Upper lobe of left lung (tissue), 6 donors: ENCODE measurements around the gene RBM12. TPM values are rescaled to one million over a fixed set of nuclear protein-coding genes. Genes with fewer than 3 reads are reported as not detected.
"Not testable (repeated sequence)": the region's sequence is repeated elsewhere in the genome, so short reads cannot be mapped to it uniquely, and the experiment has no call there.

Source experiments
- ATAC-seq, 2 donors: fragments of 200-7000 bp; cut with Tn5 transposase; one replicate each; pipeline ENCODE4 v1.9.1; 2022; ENCODE audit warnings: mild to moderate bottlenecking in 2 of 2, moderate library complexity in 2 of 2; ENCODE audit not compliant: low FRiP score in 2 of 2
- DNase-seq, 2 donors: peaks; one replicate each; pipeline ENCODE4 v3.0.0-alpha.2; 2019 to 2020
- H3K27ac ChIP-seq, 4 donors: fragments of 200-600 bp; sonication (generic); one replicate each; pipeline ENCODE4 v1.5.1; 2016 to 2019
- H3K27me3 ChIP-seq, 4 donors: fragments of 200-600 bp; sonication (generic); one replicate each; pipeline ENCODE4 v1.5.1; 2017 to 2019
- H3K36me3 ChIP-seq, 4 donors: fragments of 200-600 bp; sonication (generic); one replicate each; pipeline ENCODE4 v1.5.1; 2016 to 2019
- H3K4me1 ChIP-seq, 4 donors: fragments of 200-600 bp; sonication (generic); one replicate each; pipeline ENCODE4 v1.5.1; 2018 to 2019
- H3K4me3 ChIP-seq, 4 donors: fragments of 200-600 bp; sonication (generic); one replicate each; pipeline ENCODE4 v1.5.1; 2017 to 2019; ENCODE audit warnings: mild to moderate bottlenecking in 2 of 4, moderate library complexity in 1 of 4
- H3K9me3 ChIP-seq, 4 donors: fragments of 200-600 bp; sonication (generic); one replicate each; pipeline ENCODE4 v1.5.1; 2018 to 2019
- CTCF ChIP-seq, 6 experiments: fragments of 450-650 bp in 4 of 6; fragments of 200-600 bp in 2 of 6; sonication (generic) in 2 of 6; IDR thresholded peaks; one replicate each; pipeline ENCODE4 v1.5.1; 2016 to 2019; ENCODE audit warnings: antibody characterized with exemption in 6 of 6
- EP300 ChIP-seq, 4 donors: sonication (generic); formaldehyde crosslinking; IDR thresholded peaks; one replicate each; pipeline ENCODE4 v1.5.1; 2017; ENCODE audit warnings: antibody characterized with exemption in 4 of 4, control low read depth in 2 of 4
- POLR2A ChIP-seq, 4 donors: fragments of 450-650 bp; IDR thresholded peaks; one replicate each; pipeline ENCODE4 v1.5.1; 2016 to 2017; ENCODE audit warnings: antibody characterized with exemption in 4 of 4, mild to moderate bottlenecking in 2 of 4
- POLR2AphosphoS5 ChIP-seq, 2 donors: sonication (generic); formaldehyde crosslinking; IDR thresholded peaks; one replicate each; pipeline ENCODE4 v1.5.1; 2017; ENCODE audit warnings: antibody characterized with exemption in 2 of 2
- WGBS, 2 donors: methylation state at CpG; one replicate each; pipeline ENCODE4 v1.1.5; 2017 to 2018; 5-methylcytosine and 5-hydroxymethylcytosine counted together
- total RNA-seq, 6 donors: library from RNA; depleted of rRNA in 4 of 6; stranded (reverse); fragments of >200 nt in 4 of 6; gene quantifications; one replicate each; pipeline versions ENCODE4 v1.1.0 to v1.2.1, GENCODE V29; 2016 to 2021
- donor health status: DM: no; HTN: no; CAD: no; lungs with moderate emphysema.
- donor health status: DM: no; HTN: yes; CAD: no; lungs with severe emphysema.

Gene RBM12
- total RNA-seq, 6 donors from 2014 or later: 14.1 to 64.9 (median 31.4) TPM

DNA sequence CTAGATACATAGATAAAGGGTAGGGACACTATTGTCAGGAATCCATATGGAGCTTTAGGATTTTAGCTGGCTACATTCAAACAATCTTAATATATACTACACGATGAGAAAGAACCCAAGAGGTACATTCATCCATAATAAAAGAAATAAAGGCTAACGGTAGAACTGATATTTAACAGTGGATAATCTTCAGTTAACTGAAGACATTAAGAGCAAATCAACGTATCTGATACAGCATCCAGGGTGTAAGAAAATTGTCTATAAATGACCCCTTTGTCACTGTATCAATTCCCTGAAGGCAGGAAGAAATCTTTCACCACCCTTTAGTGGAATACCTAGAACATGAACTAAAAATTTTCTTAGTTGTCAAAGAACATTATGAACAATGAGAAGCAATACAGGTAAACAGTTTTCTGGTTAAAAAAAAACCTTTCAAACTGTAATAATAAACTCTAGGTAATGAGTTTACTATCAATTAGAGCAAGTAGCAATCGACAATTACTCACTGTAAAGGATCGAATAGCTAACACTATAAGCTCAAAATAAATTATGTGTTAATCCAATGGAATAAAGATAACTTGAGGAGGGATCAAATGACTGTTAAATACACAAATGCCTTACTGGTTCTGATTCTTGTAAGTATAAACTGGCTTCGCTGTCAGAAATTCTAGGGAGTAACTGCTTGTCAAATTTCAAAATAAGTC, 46.3 kb upstream of the RBM12 start:
- Histone ChIP-seq H3K36me3 (peaks cover 57 to 99% (median 66%) of the 10 kb centered on the region in 4 donors), H3K27ac (no peak overlapping the region), H3K4me1 (peaks cover 0 to 18% (median 12%) of the 10 kb centered on the region in 4 donors), H3K9me3 (no peaks in the 10 kb centered on the region), H3K27me3 (no peaks in the 10 kb centered on the region), H3K4me3 (no peak overlapping the region)
- 77 to 78% methylated on average over 6 of the region's 6 CpGs for WGBS, 2 donors
- TF ChIP-seq POLR2A (IDR thresholded peaks at IDR 0.05): no peak
- TF ChIP-seq POLR2AphosphoS5 (IDR thresholded peaks at IDR 0.05): no peak
- no peak for TF ChIP-seq EP300 (IDR thresholded peaks at IDR 0.05)
- no peak for TF ChIP-seq CTCF (IDR thresholded peaks at IDR 0.05)
- DNase-seq: no peak
- no peak for ATAC-seq

DNA sequence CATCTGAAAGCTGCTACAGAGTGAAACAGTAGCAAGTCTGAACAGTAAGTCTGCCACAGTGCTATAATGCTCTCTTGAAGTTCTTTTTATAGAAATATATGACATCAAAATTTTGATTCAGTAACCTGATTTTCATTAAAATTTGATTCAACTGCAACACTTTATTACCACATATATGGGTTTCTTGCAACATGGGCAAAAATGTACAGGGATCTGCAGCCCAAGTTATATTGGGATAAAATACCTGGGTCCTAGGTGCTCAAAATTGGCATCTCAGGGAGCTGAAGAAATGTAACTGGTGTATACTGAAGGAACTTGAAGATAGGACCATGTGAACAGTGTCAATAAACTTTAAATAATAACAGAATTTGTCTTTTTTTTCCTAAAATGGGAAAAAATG, 45.3 kb upstream of the RBM12 start:
- DNase-seq: no peak
- H3K27ac ChIP-seq: no peak overlapping the region
- H3K4me1 ChIP-seq: peaks cover 0 to 18% (median 12%) of the 10 kb centered on the region in 4 donors
- H3K36me3 ChIP-seq: peaks cover 57 to 99% (median 66%) of the 10 kb centered on the region in 4 donors
- no peaks in the 10 kb centered on the region for H3K27me3 ChIP-seq
- H3K4me3 ChIP-seq: no peak overlapping the region
- TF ChIP-seq POLR2AphosphoS5 (IDR thresholded peaks at IDR 0.05) (no peak), EP300 (IDR thresholded peaks at IDR 0.05) (no peak), POLR2A (IDR thresholded peaks at IDR 0.05) (no peak), CTCF (IDR thresholded peaks at IDR 0.05) (no peak)
- H3K9me3 ChIP-seq: no peaks in the 10 kb centered on the region
- no peak for ATAC-seq

DNA sequence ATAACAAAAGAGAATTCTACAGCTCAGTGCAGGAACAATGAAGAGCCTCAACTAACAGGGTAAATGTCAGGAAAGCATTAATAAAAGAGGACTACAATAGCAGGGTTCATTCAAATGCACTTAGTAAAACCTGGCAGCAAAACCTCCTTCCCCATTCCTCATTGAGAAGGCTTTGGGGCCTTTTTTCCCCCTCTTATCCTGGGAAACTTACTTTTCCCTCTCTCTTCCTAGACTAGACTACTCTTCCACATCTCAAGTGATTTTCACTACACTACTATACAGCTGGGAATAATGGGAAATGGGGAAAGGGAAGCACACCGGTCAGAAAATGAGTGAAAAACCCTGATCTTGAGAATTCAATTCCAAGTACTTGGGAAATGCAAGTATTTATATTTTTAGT, 44.6 kb upstream of the RBM12 start:
- DNase-seq (no peak), ATAC-seq (no peak)
- Histone ChIP-seq H3K27me3 (no peaks in the 10 kb centered on the region), H3K4me3 (no peak overlapping the region), H3K27ac (no peak overlapping the region), H3K9me3 (no peaks in the 10 kb centered on the region), H3K4me1 (peaks cover 0 to 18% (median 12%) of the 10 kb centered on the region in 4 donors), H3K36me3 (peaks cover 59 to 99% (median 66%) of the 10 kb centered on the region in 4 donors)
- 90 to 91% methylated on average over 1 of the region's 1 CpG for WGBS, 2 donors
- TF ChIP-seq CTCF (IDR thresholded peaks at IDR 0.05) (no peak), EP300 (IDR thresholded peaks at IDR 0.05) (no peak), POLR2A (IDR thresholded peaks at IDR 0.05) (no peak), POLR2AphosphoS5 (IDR thresholded peaks at IDR 0.05) (no peak)

GRCh38 chr20:35708502-35708901, 43.8 kb upstream of the RBM12 start:
- H3K27me3 ChIP-seq: no peaks in the 10 kb centered on the region
- H3K4me3 ChIP-seq: no peak overlapping the region
- H3K27ac ChIP-seq: no peak overlapping the region
- 58 to 62% methylated on average over 1 of the region's 1 CpG for WGBS, 2 donors
- peaks cover 59 to 99% (median 66%) of the 10 kb centered on the region in 4 donors for H3K36me3 ChIP-seq
- H3K9me3 ChIP-seq: no peaks in the 10 kb centered on the region
- no peak for TF ChIP-seq POLR2AphosphoS5 (IDR thresholded peaks at IDR 0.05)
- ATAC-seq: no peak
- no peak for DNase-seq
- peaks cover 0 to 18% (median 12%) of the 10 kb centered on the region in 4 donors for H3K4me1 ChIP-seq

- Histone ChIP-seq H3K36me3 (peaks cover 58 to 100% (median 66%) of the 10 kb centered on the region in 4 donors), H3K4me1 (peaks cover 0 to 21% (median 12%) of the 10 kb centered on the region in 4 donors)
- H3K4me3 ChIP-seq, H3K27me3 ChIP-seq, DNase-seq, ATAC-seq, H3K9me3 ChIP-seq, H3K27ac ChIP-seq: not testable (repeated sequence)
- 93 to 94% methylated on average over 15 to 17 of the region's 17 CpGs for WGBS, 2 donors
Observed at GRCh38 chr20:35706591-35707529, 42.2 kb upstream of the RBM12 start.

- H3K36me3 ChIP-seq: peaks cover 55 to 98% (median 66%) of the 10 kb centered on the region in 4 donors
- H3K27me3 ChIP-seq, ATAC-seq, H3K9me3 ChIP-seq, H3K4me3 ChIP-seq, DNase-seq, H3K27ac ChIP-seq: not testable (repeated sequence)
- WGBS, 2 donors: 92 to 93% methylated on average over 11 of the region's 11 CpGs
- H3K4me1 ChIP-seq: peaks cover 0 to 20% (median 9%) of the 10 kb centered on the region in 4 donors
Observed at GRCh38 chr20:35705894-35706293, 41.2 kb upstream of the RBM12 start.
